Superior temporal gyrus (tissue), 1 donor: ENCODE data around the gene SORCS1.
"Not testable (repeated sequence)": the region's sequence is repeated elsewhere in the genome, so short reads cannot be mapped to it uniquely, and the experiment has no call there.

Source experiments
- DNase-seq: peaks from one replicate; pipeline ENCODE4 v3.0.0-alpha.2; 2016; ENCODE audit errors: extremely low spot score

The SORCS1 gene

GRCh38 chr10:107051769-107052168 is 112.7 kb downstream of the SORCS1 start:
- DNase-seq = no peak

- no peak for DNase-seq
Observed at GRCh38 chr10:107043461-107043860, 121.0 kb downstream of the SORCS1 start.

- DNase-seq = no peak
Observed at GRCh38 chr10:107037192-107038122, 127.0 kb downstream of the SORCS1 start.

GRCh38 chr10:107033799-107034422 is 130.6 kb downstream of the SORCS1 start:
- DNase-seq = no peak

- DNase-seq = no peak
Observed at GRCh38 chr10:107032700-107033401, 131.7 kb downstream of the SORCS1 start.

- DNase-seq = no peak
Observed at GRCh38 chr10:107031931-107032699, 132.4 kb downstream of the SORCS1 start.

- no peak for DNase-seq
Observed at GRCh38 chr10:107028236-107028635, 136.3 kb downstream of the SORCS1 start.

GRCh38 chr10:107025676-107026075 is 138.8 kb downstream of the SORCS1 start:
- DNase-seq = no peak

- DNase-seq = not testable (repeated sequence)
Observed at GRCh38 chr10:107024033-107024432, 140.5 kb downstream of the SORCS1 start.

- no peak for DNase-seq
Observed at GRCh38 chr10:107022600-107023354, 141.7 kb downstream of the SORCS1 start.

- DNase-seq = no peak
Observed at GRCh38 chr10:107019154-107019553, 145.4 kb downstream of the SORCS1 start.

- DNase-seq = no peak
Observed at GRCh38 chr10:107013258-107014006, 151.1 kb downstream of the SORCS1 start.

- DNase-seq = no peak
Observed at GRCh38 chr10:107011992-107012391, 152.5 kb downstream of the SORCS1 start.

GRCh38 chr10:107011105-107011504 is 153.4 kb downstream of the SORCS1 start:
- no peak for DNase-seq

- DNase-seq = no peak
Observed at GRCh38 chr10:107010531-107010930, 154.0 kb downstream of the SORCS1 start.

GRCh38 chr10:107004362-107004761 is 160.1 kb downstream of the SORCS1 start:
- DNase-seq = no peak

GRCh38 chr10:107002068-107002467 is 162.4 kb downstream of the SORCS1 start:
- DNase-seq = no peak

- DNase-seq = no peak
Observed at GRCh38 chr10:106999118-106999707, 165.3 kb downstream of the SORCS1 start.

GRCh38 chr10:106997721-106998120 is 166.8 kb downstream of the SORCS1 start:
- peak; percentile 40 for DNase-seq

- no peak for DNase-seq
Observed at GRCh38 chr10:106996510-106996909, 168.0 kb downstream of the SORCS1 start.
